HT-29 (cell line): ENCODE data around the gene ZNF549. TPM values are rescaled to one million over a fixed set of nuclear protein-coding genes. Genes with fewer than 3 reads are reported as not detected.
"Not testable (repeated sequence)": the region's sequence is repeated elsewhere in the genome, so short reads cannot be mapped to it uniquely, and the experiment has no call there.

Source experiments
- DNase-seq: peaks from one replicate; pipeline ENCODE4 v3.0.0-alpha.2; 2015; ENCODE audit warnings: low spot score
- total RNA-seq: library from RNA; depleted of rRNA; stranded (reverse); fragments of >200 nt; shearing (Covaris generic); gene quantifications from 2 replicates; pipeline ENCODE4 v1.2.3, GENCODE V29; 2014; rRNA removed

ZNF549 gene
- not detected in 2 replicates for total RNA-seq

- no peak for DNase-seq
Observed at GRCh38 chr19:57527136-57527881, at the start of gene ZNF549. ZNF549 (plus strand) TSS chr19:57527356; CDS start chr19:57527574, 218 bp downstream.

- peak; percentile 99 for DNase-seq
Observed at GRCh38 chr19:57487477-57488298, 39.5 kb upstream of the ZNF549 start, which contains the start of gene ZNF419. ZNF419 (plus strand) TSS chr19:57487750; CDS start chr19:57487951, 201 bp downstream.

GRCh38 chr19:57488299-57488644 is 38.9 kb upstream of the ZNF549 start:
- not testable (repeated sequence) for DNase-seq

GRCh38 chr19:57499332-57499679 is 27.9 kb upstream of the ZNF549 start:
- DNase-seq = not testable (repeated sequence)

- DNase-seq = peak; percentile 98
Observed at GRCh38 chr19:57499680-57500395, 27.3 kb upstream of the ZNF549 start, which contains the start of gene ZNF773. ZNF773 (plus strand) TSS chr19:57499938; CDS start chr19:57500081, 143 bp downstream.

GRCh38 chr19:57500400-57500799 is 26.8 kb upstream of the ZNF549 start:
- not testable (repeated sequence) for DNase-seq

GRCh38 chr19:57506163-57506562 is 21.0 kb upstream of the ZNF549 start:
- DNase-seq = no peak

- no peak for DNase-seq
Observed at GRCh38 chr19:57511484-57511883, 15.7 kb upstream of the ZNF549 start.

- DNase-seq = no peak
Observed at GRCh38 chr19:57512845-57513244, 14.3 kb upstream of the ZNF549 start.

- no peak for DNase-seq
Observed at GRCh38 chr19:57515255-57515654, 11.9 kb upstream of the ZNF549 start.

- DNase-seq = not testable (repeated sequence)
Observed at GRCh38 chr19:57518021-57518420, 9.1 kb upstream of the ZNF549 start.

GRCh38 chr19:57537953-57538547 is 10.9 kb downstream of the ZNF549 start:
- no peak for DNase-seq

GRCh38 chr19:57546513-57546912 is 19.4 kb downstream of the ZNF549 start:
- no peak for DNase-seq

GRCh38 chr19:57552432-57552831 is 25.3 kb downstream of the ZNF549 start:
- DNase-seq = no peak

- DNase-seq = no peak
Observed at GRCh38 chr19:57557659-57558058, 30.5 kb downstream of the ZNF549 start.

GRCh38 chr19:57558525-57558924 is 31.4 kb downstream of the ZNF549 start:
- DNase-seq = no peak

GRCh38 chr19:57559008-57559403 is 31.9 kb downstream of the ZNF549 start:
- DNase-seq = peak; percentile 32

- peak; percentile 78 for DNase-seq
Observed at GRCh38 chr19:57559404-57560025, 32.4 kb downstream of the ZNF549 start, which contains the start of gene ZNF550. ZNF550 (minus strand) TSS chr19:57559863; CDS start chr19:57559682, 181 bp downstream.

- no peak for DNase-seq
Observed at GRCh38 chr19:57560049-57560491, 32.9 kb downstream of the ZNF549 start.

GRCh38 chr19:57563547-57563946 is 36.4 kb downstream of the ZNF549 start:
- DNase-seq = no peak
